PC-3 (cell line): Measurements from ENCODE around the gene RAI14. TPM values are rescaled to one million over a fixed set of nuclear protein-coding genes. Genes with fewer than 3 reads are reported as not detected.

Experiments
- ATAC-seq: fragments of 200-7000 bp; cut with Tn5 transposase; 2 replicates; pipeline ENCODE4 v1.9.1; 2020; ENCODE audit warnings: mild to moderate bottlenecking, moderate library complexity
- BruUV-seq: library from RNA; stranded (reverse); fragments of 400-500 nt; replicated peaks from 2 replicates; lab custom pipeline; 2021; lab: Mats Ljungman, UMichigan
- CTCF ChIA-PET: fragments of 300-600 bp; sonication (Branson Sonifier 250); formaldehyde crosslinking; loops from one replicate; lab custom pipeline; 2022; ENCODE audit warnings: antibody characterized with exemption; lab: Charles Lee
- POLR2A ChIA-PET: fragments of 300-600 bp; sonication (Branson Sonifier 250); formaldehyde crosslinking; loops from one replicate; lab custom pipeline; 2022; ENCODE audit warnings: antibody characterized with exemption; ENCODE audit not compliant: unreplicated experiment; lab: Charles Lee
- DNase-seq: peaks from one replicate; pipeline ENCODE4 v3.0.0-alpha.2; 2015
- H2AFZ ChIP-seq: fragments of 300-600 bp; sonication (generic); 2 replicates; pipeline ENCODE4 v1.6.0; 2016; ENCODE audit warnings: antibody characterized with exemption, low read length
- H3F3A ChIP-seq: fragments of 300-600 bp; sonication (generic); one replicate; pipeline ENCODE4 v1.6.0; 2017; ENCODE audit warnings: antibody characterized with exemption, low read length, control low read depth, mild to moderate bottlenecking; ENCODE audit not compliant: unreplicated experiment
- H3K27ac ChIP-seq: fragments of 300-600 bp; sonication (generic); 2 replicates; pipeline ENCODE4 v1.5.1; 2016; ENCODE audit warnings: mild to moderate bottlenecking, low read length
- H3K27me3 ChIP-seq: fragments of 300-600 bp; sonication (generic); 2 replicates; pipeline ENCODE4 v1.6.1; 2016; ENCODE audit warnings: low read length, mixed read lengths
- H3K36me3 ChIP-seq: fragments of 300-600 bp; sonication (generic); 2 replicates; pipeline ENCODE4 v1.6.1; 2016; ENCODE audit warnings: low read depth, mixed run types, low read length, mixed read lengths
- H3K4me1 ChIP-seq: fragments of 300-600 bp; sonication (generic); 2 replicates; pipeline ENCODE4 v1.5.1; 2016; ENCODE audit warnings: low read length; ENCODE audit not compliant: insufficient read depth
- H3K4me2 ChIP-seq: fragments of 300-600 bp; sonication (generic); 2 replicates; pipeline ENCODE4 v1.6.0; 2016; ENCODE audit warnings: low read length
- H3K4me3 ChIP-seq: fragments of 300-600 bp; sonication (generic); 2 replicates; pipeline ENCODE4 v1.5.1; 2016; ENCODE audit warnings: mild to moderate bottlenecking, low read length, mixed read lengths
- H3K79me2 ChIP-seq: fragments of 300-600 bp; sonication (generic); 2 replicates; pipeline ENCODE4 v1.6.1; 2017; ENCODE audit warnings: low read length, mixed read lengths
- H3K9ac ChIP-seq: fragments of 300-600 bp; sonication (generic); 2 replicates; pipeline ENCODE4 v1.6.0; 2016; ENCODE audit warnings: mild to moderate bottlenecking, low read length
- H3K9me2 ChIP-seq: fragments of 300-600 bp; sonication (generic); replicated peaks from 2 replicates; pipeline ENCODE4 v1.6.1; 2016; ENCODE audit warnings: mixed run types, low read length, mixed read lengths
- H3K9me3 ChIP-seq: fragments of 300-600 bp; sonication (generic); 2 replicates; pipeline ENCODE4 v1.6.1; 2016; ENCODE audit warnings: low read length, mixed read lengths
- H4K20me1 ChIP-seq: fragments of 300-600 bp; sonication (generic); 2 replicates; pipeline ENCODE4 v1.6.1; 2016; ENCODE audit warnings: low read length, mixed read lengths
- CTCF ChIP-seq: fragments of 300-600 bp; sonication (generic); conservative IDR thresholded peaks from 2 replicates; pipeline ENCODE4 v1.5.1; 2017; ENCODE audit warnings: antibody characterized with exemption, low read depth, mild to moderate bottlenecking, low read length
- EZH2 ChIP-seq: fragments of 300-600 bp; sonication (generic); IDR thresholded peaks from one replicate; pipeline ENCODE4 v1.6.1; 2017; ENCODE audit warnings: antibody characterized with exemption, mild to moderate bottlenecking, low read length; ENCODE audit not compliant: unreplicated experiment
- EZH2phosphoT487 ChIP-seq: fragments of 300-600 bp; sonication (generic); IDR thresholded peaks from 2 replicates; pipeline ENCODE4 v1.6.1; 2018; ENCODE audit warnings: mild to moderate bottlenecking, antibody characterized with exemption, low read length, borderline replicate concordance
- intact Hi-C: fragments of 100-400 bp; cut with micrococcal nuclease; formaldehyde crosslinking; loops from 2 replicates; pipeline ENCODE4 v1.9.0; 2023
- total RNA-seq: library from RNA; depleted of rRNA; stranded (reverse); fragments of >200 nt; gene quantifications from 2 replicates; pipeline ENCODE4 v1.2.3, GENCODE V29; 2014

RAI14 gene
- total RNA-seq, 1 experiment from 2014 or later, result 73.5 TPM

- H4K20me1 ChIP-seq, result no peaks in the 10 kb centered on the region
- POLR2A ChIA-PET, result no interaction called here
- peak overlapping the region; percentile 51 for H3K9ac ChIP-seq
- no peak overlapping the region for H2AFZ ChIP-seq
- DNase-seq (peak; percentile 31), ATAC-seq (peak; percentile 70)
- TF ChIP-seq CTCF, result no peak
- no peak for TF ChIP-seq EZH2phosphoT487
- TF ChIP-seq EZH2, result no peak
- H3K9me2 ChIP-seq, result no peaks in the 10 kb centered on the region
- peak overlapping the region; percentile 80 for H3K27ac ChIP-seq
- H3F3A ChIP-seq, result peaks cover 5% of the 10 kb centered on the region
- no peaks in the 10 kb centered on the region for H3K27me3 ChIP-seq
- peaks cover 26% of the 10 kb centered on the region for H3K4me1 ChIP-seq
- H3K4me2 ChIP-seq, result peak overlapping the region; percentile 50
- intact Hi-C loops, result no loop called here
- CTCF ChIA-PET, result no interaction called here
- no peaks in the 10 kb centered on the region for H3K9me3 ChIP-seq
- H3K4me3 ChIP-seq, result no peak overlapping the region
- BruUV-seq, result no TSS peak
- H3K36me3 ChIP-seq, result peaks cover 15% of the 10 kb centered on the region
- peaks cover 61% of the 10 kb centered on the region for H3K79me2 ChIP-seq
These were observed 50.0 kb downstream of the RAI14 start for GRCh38 chr5:34706084-34706483.

DNA sequence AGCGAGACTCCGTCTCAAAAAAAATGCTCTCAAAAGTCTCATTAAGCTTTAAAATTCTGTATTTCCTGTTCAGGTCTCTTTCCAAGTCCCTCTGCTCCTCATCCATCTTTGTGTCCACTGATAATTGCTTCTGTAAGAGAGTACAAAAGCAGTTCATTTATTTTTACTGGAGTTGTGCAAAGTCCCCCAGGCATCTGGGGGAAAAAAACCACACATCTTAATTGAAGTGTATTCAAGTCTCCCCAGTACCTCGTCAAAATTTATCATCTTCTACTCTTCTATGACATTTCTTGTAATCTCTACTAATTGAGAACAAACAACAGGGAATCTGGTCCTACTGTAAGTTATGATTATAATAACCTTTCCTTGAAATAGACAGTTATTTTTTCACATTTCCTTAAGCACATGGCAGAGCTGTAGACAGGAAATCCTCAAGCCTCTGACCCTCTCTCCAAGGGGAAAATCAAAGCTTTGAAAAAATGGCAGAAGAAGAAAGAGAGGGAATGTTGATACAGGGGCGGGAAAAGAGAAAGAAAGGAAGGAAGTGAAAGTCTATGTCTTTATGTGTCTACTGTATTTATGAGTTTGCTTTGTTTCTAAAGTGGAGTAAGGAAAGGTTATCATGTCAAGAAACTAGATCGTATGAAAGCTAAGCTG lies 51.5 kb downstream of the RAI14 start:
- Histone ChIP-seq H3K36me3 (peaks cover 19% of the 10 kb centered on the region), H3K27ac (no peak overlapping the region; the same call in 1 of the 2 replicates), H3F3A (peaks cover 5% of the 10 kb centered on the region), H3K9ac (no peak overlapping the region), H3K9me2 (no peaks in the 10 kb centered on the region), H3K9me3 (no peaks in the 10 kb centered on the region), H3K27me3 (no peaks in the 10 kb centered on the region), H2AFZ (no peak overlapping the region), H3K79me2 (peaks cover 64% of the 10 kb centered on the region), H3K4me3 (no peak overlapping the region), H3K4me1 (peaks cover 18% of the 10 kb centered on the region), H4K20me1 (no peaks in the 10 kb centered on the region), H3K4me2 (no peak overlapping the region)
- no TSS peak for BruUV-seq
- no peak for DNase-seq
- intact Hi-C loops, result no loop called here
- no peak for ATAC-seq
- no peak for TF ChIP-seq CTCF
- no peak for TF ChIP-seq EZH2phosphoT487
- no peak for TF ChIP-seq EZH2
- ChIA-PET CTCF (no interaction called here), POLR2A (no interaction called here)

DNA sequence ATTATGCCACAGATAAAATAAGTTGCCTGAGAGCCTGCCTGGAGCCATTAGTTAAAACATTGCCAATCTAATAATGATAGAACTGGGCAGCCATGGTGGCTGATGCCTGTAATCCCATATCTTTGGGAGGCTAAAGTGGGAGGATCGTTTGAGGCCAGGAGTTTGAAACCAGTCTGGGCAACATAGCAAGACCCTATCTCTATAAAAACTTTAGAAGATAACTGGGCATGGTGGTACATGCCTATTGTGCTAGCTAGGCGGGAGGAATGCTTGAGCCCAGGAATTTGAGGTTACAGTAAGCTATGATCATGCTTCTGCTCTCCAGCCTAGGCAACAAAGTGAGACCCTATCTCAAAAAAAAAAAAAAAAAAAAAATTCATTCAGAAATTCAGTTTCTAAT lies 52.6 kb downstream of the RAI14 start:
- CTCF ChIA-PET, result no interaction called here
- ATAC-seq (no peak), DNase-seq (no peak)
- no peaks in the 10 kb centered on the region for H3K9me2 ChIP-seq
- no peak overlapping the region for H3K4me2 ChIP-seq
- H3K9me3 ChIP-seq, result no peaks in the 10 kb centered on the region
- H3K79me2 ChIP-seq, result peaks cover 68% of the 10 kb centered on the region
- TF ChIP-seq EZH2phosphoT487 (no peak), CTCF (no peak), EZH2 (no peak)
- no peak overlapping the region for H3K4me3 ChIP-seq
- intact Hi-C loops, result no loop called here
- H3K9ac ChIP-seq, result no peak overlapping the region
- no peaks in the 10 kb centered on the region for H3K27me3 ChIP-seq
- peaks cover 18% of the 10 kb centered on the region for H3K4me1 ChIP-seq
- H4K20me1 ChIP-seq, result no peaks in the 10 kb centered on the region
- no peak overlapping the region for H2AFZ ChIP-seq
- no peak overlapping the region for H3K27ac ChIP-seq
- POLR2A ChIA-PET, result no interaction called here
- H3F3A ChIP-seq, result peaks cover 5% of the 10 kb centered on the region
- BruUV-seq, result no TSS peak
- H3K36me3 ChIP-seq, result peaks cover 22% of the 10 kb centered on the region
